Endothelial cell of umbilical vein (primary cell): ENCODE data around the gene MUCL3. TPM values are rescaled to one million over a fixed set of nuclear protein-coding genes. Genes with fewer than 3 reads are reported as not detected.
A peak's percentile ranks its signal among the peaks of the same experiment; 100 is the strongest.
"Not testable (repeated sequence)": the region's sequence is repeated elsewhere in the genome, so short reads cannot be mapped to it uniquely, and the experiment has no call there.

Experiments
- BruUV-seq: library from RNA; stranded (reverse); fragments of 400-500 nt; replicated peaks from 2 replicates; lab custom pipeline; 2021; lab: Mats Ljungman, UMichigan
- CTCF ChIA-PET: fragments of 300-600, 350-600 bp; sonication (Branson Sonifier 250); formaldehyde crosslinking; loops from one replicate; lab custom pipeline; 2021; ENCODE audit warnings: antibody characterized with exemption, inconsistent platforms; lab: Charles Lee
- POLR2A ChIA-PET: fragments of 300-600, 350-600 bp; sonication (Branson Sonifier 250); formaldehyde crosslinking; loops from one replicate; lab custom pipeline; 2021; ENCODE audit warnings: antibody characterized with exemption, inconsistent platforms; lab: Charles Lee
- DNase-seq: peaks from one replicate; pipeline ENCODE4 v3.0.0-alpha.2; 2011; ENCODE audit warnings: low read depth, low spot score
- FAIRE-seq: peaks from 2 replicates; lab custom pipeline; 2011; peaks lifted over from hg19 to GRCh38; lab: Jason Lieb, UNC
- H2AFZ ChIP-seq: 2 replicates; pipeline ENCODE4 v1.6.0; 2012; ENCODE audit warnings: low read depth, low read length, control low read depth, inconsistent platforms
- H3K27ac ChIP-seq: 2 replicates; pipeline ENCODE4 v1.5.1; 2011; ENCODE audit warnings: low read depth, mild to moderate bottlenecking, control low read depth, low read length, moderate library complexity; ENCODE audit not compliant: insufficient read depth
- H3K27me3 ChIP-seq, 2 experiments: 2 replicates each; pipeline versions ENCODE4 v1.6.0 to v1.6.1; 2011; ENCODE audit warnings: low read length in 2 of 2, mixed read lengths in 1 of 2; ENCODE audit not compliant: control insufficient read depth in 2 of 2, insufficient read depth in 2 of 2
- H3K36me3 ChIP-seq, 2 experiments: 2 replicates in 1 of 2; 3 replicates in 1 of 2; pipeline ENCODE4 v1.5.1; 2011; ENCODE audit warnings: low read length in 2 of 2, mild to moderate bottlenecking in 1 of 2, moderate library complexity in 1 of 2; ENCODE audit not compliant: control insufficient read depth in 2 of 2, insufficient read depth in 2 of 2; ENCODE audit errors: extremely low read depth in 1 of 2
- H3K4me1 ChIP-seq: 3 replicates; pipeline ENCODE4 v1.5.1; 2011; ENCODE audit warnings: mild to moderate bottlenecking, low read length; ENCODE audit not compliant: control insufficient read depth, insufficient read depth; ENCODE audit errors: extremely low read depth
- H3K4me2 ChIP-seq: 2 replicates; pipeline ENCODE4 v1.6.1; 2011; ENCODE audit warnings: low read length, control low read depth, mixed read lengths; ENCODE audit not compliant: insufficient read depth
- H3K4me3 ChIP-seq, 3 experiments: fragments of 200-600 bp in 1 of 3; sonication (generic), shearing (Covaris generic) in 1 of 3; replicated peaks in 1 of 3; 2 replicates each; pipeline ENCODE4 v1.5.1; 2011 to 2016; ENCODE audit warnings: control low read depth in 3 of 3, low read length in 3 of 3, mild to moderate bottlenecking in 2 of 3, inconsistent platforms in 1 of 3, low read depth in 1 of 3, moderate library complexity in 1 of 3; ENCODE audit not compliant: insufficient read depth in 1 of 3
- H3K79me2 ChIP-seq: 2 replicates; pipeline ENCODE4 v1.6.0; 2012; ENCODE audit warnings: low read length, inconsistent platforms; ENCODE audit not compliant: control insufficient read depth, insufficient read depth
- H3K9ac ChIP-seq: replicated peaks from 2 replicates; pipeline ENCODE3; 2011; ENCODE audit warnings: low read length, control low read depth; ENCODE audit not compliant: insufficient read depth; ENCODE audit errors: extremely low read depth
- H3K9me1 ChIP-seq: replicated peaks from 3 replicates; pipeline ENCODE4 v1.6.0; 2011; ENCODE audit warnings: mild to moderate bottlenecking, low read length; ENCODE audit not compliant: control insufficient read depth, insufficient read depth; ENCODE audit errors: extremely low read depth
- H3K9me3 ChIP-seq: replicated peaks from 2 replicates; pipeline ENCODE4 v1.5.1; 2012; ENCODE audit warnings: low read length, inconsistent platforms; ENCODE audit not compliant: control insufficient read depth, insufficient read depth
- H4K20me1 ChIP-seq: replicated peaks from 2 replicates; pipeline ENCODE3; 2011; ENCODE audit warnings: mild to moderate bottlenecking, low read length; ENCODE audit not compliant: control insufficient read depth, insufficient read depth; ENCODE audit errors: extremely low read depth
- CTCF ChIP-seq, 2 donors: IDR thresholded peaks; 1 replicate in 1 of 2; 2 replicates in 1 of 2; pipeline ENCODE4 v1.5.1; 2011; ENCODE audit warnings: low read length in 2 of 2, mild to moderate bottlenecking in 2 of 2, moderate library complexity in 2 of 2, control low read depth in 1 of 2, inconsistent platforms in 1 of 2, low read depth in 1 of 2; ENCODE audit not compliant: insufficient read depth in 1 of 2; ENCODE audit errors: extremely low read depth in 1 of 2
- EZH2 ChIP-seq: IDR thresholded peaks from 2 replicates; pipeline ENCODE4 v1.6.1; 2012; ENCODE audit warnings: borderline replicate concordance, low read depth, mild to moderate bottlenecking, moderate library complexity, low read length, inconsistent platforms; ENCODE audit not compliant: severe bottlenecking
- FOS ChIP-seq: IDR thresholded peaks from 2 replicates; pipeline ENCODE4 v1.6.1; 2011; ENCODE audit warnings: mild to moderate bottlenecking, low read length, moderate library complexity, borderline replicate concordance; ENCODE audit not compliant: insufficient read depth
- GATA2 ChIP-seq: IDR thresholded peaks from 2 replicates; pipeline ENCODE4 v1.7.0; 2011; ENCODE audit warnings: low read depth, mild to moderate bottlenecking, moderate library complexity, mixed read lengths, low read length; ENCODE audit not compliant: insufficient read length, insufficient read depth
- JUN ChIP-seq: IDR thresholded peaks from 2 replicates; pipeline ENCODE4 v1.6.1; 2011; ENCODE audit warnings: borderline replicate concordance, low read depth; ENCODE audit not compliant: insufficient read length, insufficient read depth
- MAX ChIP-seq: IDR thresholded peaks from 2 replicates; pipeline ENCODE4 v1.6.1; 2011; ENCODE audit not compliant: insufficient read depth, insufficient read length
- MYC ChIP-seq: IDR thresholded peaks from one replicate; pipeline ENCODE4 v1.6.1; 2011; ENCODE audit warnings: mild to moderate bottlenecking, low read depth, low read length
- POLR2A ChIP-seq: IDR thresholded peaks from 2 replicates; pipeline ENCODE4 v1.6.1; 2012; ENCODE audit warnings: low read depth, mild to moderate bottlenecking, control low read depth, low read length
- POLR2AphosphoS5 ChIP-seq: IDR thresholded peaks from 2 replicates; pipeline ENCODE4 v1.6.1; 2012; ENCODE audit warnings: low read depth, mild to moderate bottlenecking, control low read depth, low read length, moderate library complexity; ENCODE audit not compliant: insufficient read depth
- dilution Hi-C: fragments of 300-500 bp; cut with MboI; formaldehyde crosslinking; loops from one replicate; pipeline ENCODE4 v1.15.0; 2019; ENCODE audit warnings: low sequenced_read_pairs; ENCODE audit not compliant: extremely low pct_ligation_motif_present
- intact Hi-C: fragments of 100-400 bp; cut with micrococcal nuclease; formaldehyde crosslinking; loops from one replicate; pipeline ENCODE4 v1.10.0; 2022
- polyA plus RNA-seq, 4 experiments: library from polyadenylated mRNA; depleted of rRNA in 3 of 4; stranded (reverse) in 3 of 4; unstranded in 1 of 4; fragments of >200 nt; gene quantifications; 2 replicates each; pipeline versions ENCODE4 v1.2.1 to v1.2.3, GENCODE V29; 2011 to 2012; ENCODE audit warnings: missing spikeins in 1 of 4
- total RNA-seq: library from RNA; stranded (reverse); gene quantifications from 2 replicates; pipeline ENCODE4 v1.2.3, GENCODE V29; 2021

Gene MUCL3
- total and polyA plus RNA-seq, 2 donors (not counting 3 experiments of a cell fraction or from before 2014, with no cell fraction given), result not detected

- POLR2A ChIA-PET, result interaction anchor here (0.6 kb wide), 2 partner anchors 179 to 209 kb away, joined by 4 to 5 read pairs; no protein-coding TSS in a partner anchor
- FAIRE-seq, H3K27me3 ChIP-seq, intact Hi-C loops, dilution Hi-C loops, BruUV-seq, H3K9ac ChIP-seq, H4K20me1 ChIP-seq, DNase-seq, H3K4me1 ChIP-seq, H3K9me1 ChIP-seq, H3K9me3 ChIP-seq, H3K27ac ChIP-seq: not testable (repeated sequence)
- Histone ChIP-seq H2AFZ (peak overlapping the region; percentile 89), H3K36me3 (peaks cover 7 to 22% of the 10 kb centered on the region in 2 experiments), H3K4me3 (peak overlapping the region; percentile 94 to 96 (median 94)), H3K79me2 (peaks cover 14% of the 10 kb centered on the region), H3K4me2 (peak overlapping the region; percentile 43)
- CTCF ChIA-PET, result interaction anchor here (0.6 to 4.5 kb wide), 12 partner anchors 9 to 207 kb away, joined by 3 to 18 read pairs (median 4); partner anchors contain the start of gene PSORS1C1
Observed at GRCh38 chr6:30907290-30907757, 33.4 kb upstream of the MUCL3 start.

GRCh38 chr6:30907758-30908591 is 32.8 kb upstream of the MUCL3 start, which contains the start of gene GTF2H4:
Gene GTF2H4 (plus strand): TSS chr6:30908207.
- DNase-seq, result peak; percentile 99
- dilution Hi-C loops, result no loop called here
- no peak for TF ChIP-seq POLR2A
- no peak for TF ChIP-seq JUN
- TF ChIP-seq GATA2, result no peak
- TF ChIP-seq EZH2, result no peak
- TF ChIP-seq MYC, result peak; percentile 48
- TF ChIP-seq CTCF (IDR thresholded peaks at IDR 0.05; ENCODE audit: extremely low read depth in 1 of 2, insufficient read depth in 1 of 2, low read depth in 1 of 2, low read length in 2 of 2), result no peak
- peak; percentile 59 for TF ChIP-seq POLR2AphosphoS5
- no peak for TF ChIP-seq MAX
- TF ChIP-seq FOS, result no peak

More at GRCh38 chr6:30907758-30908591, 32.8 kb upstream of the MUCL3 start, which contains the start of gene GTF2H4:
- Histone ChIP-seq H3K9ac (peak within 1 kb of the TSS; percentile 69), H3K4me2 (peak within 1 kb of the TSS; percentile 86), H3K27ac (peak within 1 kb of the TSS; percentile 7), H3K9me1 (no peaks in the 10 kb centered on the region), H3K36me3 (peaks cover 7 to 25% of the 10 kb centered on the region in 2 experiments), H3K4me3 (peak within 1 kb of the TSS; percentile 94 to 96 (median 94)), H3K9me3 (no peaks in the 10 kb centered on the region), H4K20me1 (no peaks in the 10 kb centered on the region), H3K27me3 (no peaks in the 10 kb centered on the region), H3K4me1 (peaks cover 9% of the 10 kb centered on the region), H2AFZ (peak within 1 kb of the TSS; percentile 91), H3K79me2 (peaks cover 14% of the 10 kb centered on the region)
- FAIRE-seq, result peak; percentile 99
- BruUV-seq, result TSS peak; percentile 19
- ChIA-PET POLR2A (interaction anchor here (0.6 kb wide), 1 partner anchor 210 kb away, joined by 4 read pairs; no protein-coding TSS in a partner anchor), CTCF (interaction anchor here (0.6 to 4.5 kb wide), 10 partner anchors 9 to 207 kb away, joined by 3 to 18 read pairs (median 4); partner anchors contain the start of gene PSORS1C1)
- intact Hi-C loops, result no loop called here
